Psoas muscle (tissue), 8 donors: ENCODE results near the gene ALDH3A1. TPM values are rescaled to one million over a fixed set of nuclear protein-coding genes. Genes with fewer than 3 reads are reported as not detected.

ENCODE experiments used
- ATAC-seq, 4 donors: fragments of 200-7000 bp; cut with Tn5 transposase; one replicate each; pipeline ENCODE4 v1.9.1; 2020; ENCODE audit warnings: moderate library complexity in 3 of 4, mild to moderate bottlenecking in 2 of 4
- DNase-seq, 2 donors: peaks; one replicate each; pipeline ENCODE4 v3.0.0-alpha.2; 2020
- H3K27ac ChIP-seq: fragments of 200-600 bp; one replicate; pipeline ENCODE4 v1.8.0; 2022
- H3K27me3 ChIP-seq, 3 donors: fragments of 200-600 bp in 1 of 3; one replicate each; pipeline versions ENCODE4 v1.6.1 to v1.8.0; 2013 to 2022; ENCODE audit warnings: low read length in 2 of 3, mild to moderate bottlenecking in 2 of 3, moderate library complexity in 1 of 3; ENCODE audit not compliant: insufficient read depth in 3 of 3
- H3K36me3 ChIP-seq, 2 donors: fragments of 200-600 bp in 1 of 2; one replicate each; pipeline versions ENCODE4 v1.6.1 to v1.8.0; 2013 to 2022; ENCODE audit warnings: low read depth in 1 of 2, mild to moderate bottlenecking in 1 of 2, moderate library complexity in 1 of 2; ENCODE audit not compliant: insufficient read depth in 1 of 2
- H3K4me1 ChIP-seq: fragments of 200-600 bp; one replicate; pipeline ENCODE4 v1.8.0; 2022
- H3K4me3 ChIP-seq: fragments of 200-600 bp; one replicate; pipeline ENCODE4 v1.8.0; 2022; ENCODE audit warnings: mild to moderate bottlenecking
- H3K9me3 ChIP-seq: fragments of 200-600 bp; one replicate; pipeline ENCODE4 v1.8.0; 2022
- WGBS, 3 donors: extraction: QIAGEN DNeasy Blood & Tissue Kit; methylation state at CpG; one replicate each; pipeline versions ENCODE4 v1.1.6 to v1.1.7; 2013; 5-methylcytosine and 5-hydroxymethylcytosine counted together
- intact Hi-C, 2 donors: fragments of 100-400 bp; cut with DNase I; formaldehyde crosslinking; loops; one replicate each; pipeline versions ENCODE4 v1.11.0 to v1.14.2; 2022
- polyA plus RNA-seq, 3 donors: library from polyadenylated mRNA; stranded (reverse); fragments of 200-250 nt; gene quantifications; one replicate each; pipeline ENCODE4 v1.2.3, GENCODE V29; 2013
- total RNA-seq, 4 donors: library from RNA; stranded (reverse); fragmentation: NEBNext Ultra II Directional in 2 of 4; extraction: Animal tissue kit (Norgen Biotek cat#: 25700) in 2 of 4; gene quantifications; one replicate each; pipeline versions ENCODE4 v1.2.1 to v1.2.4, GENCODE V29; 2021 to 2023
- TF ChIP-seq, protein P1 (sequence below): fragments of 200-600 bp; IDR thresholded peaks from one replicate; pipeline ENCODE4 v1.8.0; 2022; ENCODE audit warnings: antibody characterized with exemption
- donor health status: healthy with polysubstance abuse.
- donor health status: DM: no; HTN: no; CAD: no; lungs with moderate emphysema.
- donor health status: Bipolar disorder and iron deficiency.
- donor health status: healthy.
- donor health status: DM: yes; HTN: yes; CAD: no.
- donor health status: DM: no; HTN: no; CAD: no.
- donor health status: DM: no; HTN: no; CAD: no.
- donor health status: DM: yes; HTN: yes; CAD: no.

ALDH3A1 gene
- total and polyA plus RNA-seq, 7 donors: 0.05 to 6.5 (median 0.18) TPM; not detected in 1

DNA sequence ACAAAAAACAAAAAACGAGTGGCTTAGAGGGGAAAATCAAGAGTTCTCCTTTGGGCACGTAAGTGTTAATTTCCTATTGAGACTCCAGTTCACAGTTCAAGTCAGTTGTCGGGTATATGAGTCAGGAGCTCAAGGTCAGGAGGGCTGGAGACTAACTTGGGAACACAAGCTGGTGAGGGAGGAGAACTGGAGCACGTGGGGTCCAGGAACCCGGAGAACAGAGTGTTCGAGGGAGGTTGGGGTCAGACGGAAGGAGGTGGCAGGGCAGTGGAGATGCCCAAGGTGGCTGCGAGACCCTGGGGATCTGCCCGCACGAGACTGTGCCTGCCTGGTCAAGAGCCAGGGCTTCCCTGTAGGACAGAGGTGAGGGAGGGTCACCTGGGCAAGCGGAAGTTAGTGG, 12.0 kb downstream of the ALDH3A1 start:
- TF ChIP-seq, protein P1, sequence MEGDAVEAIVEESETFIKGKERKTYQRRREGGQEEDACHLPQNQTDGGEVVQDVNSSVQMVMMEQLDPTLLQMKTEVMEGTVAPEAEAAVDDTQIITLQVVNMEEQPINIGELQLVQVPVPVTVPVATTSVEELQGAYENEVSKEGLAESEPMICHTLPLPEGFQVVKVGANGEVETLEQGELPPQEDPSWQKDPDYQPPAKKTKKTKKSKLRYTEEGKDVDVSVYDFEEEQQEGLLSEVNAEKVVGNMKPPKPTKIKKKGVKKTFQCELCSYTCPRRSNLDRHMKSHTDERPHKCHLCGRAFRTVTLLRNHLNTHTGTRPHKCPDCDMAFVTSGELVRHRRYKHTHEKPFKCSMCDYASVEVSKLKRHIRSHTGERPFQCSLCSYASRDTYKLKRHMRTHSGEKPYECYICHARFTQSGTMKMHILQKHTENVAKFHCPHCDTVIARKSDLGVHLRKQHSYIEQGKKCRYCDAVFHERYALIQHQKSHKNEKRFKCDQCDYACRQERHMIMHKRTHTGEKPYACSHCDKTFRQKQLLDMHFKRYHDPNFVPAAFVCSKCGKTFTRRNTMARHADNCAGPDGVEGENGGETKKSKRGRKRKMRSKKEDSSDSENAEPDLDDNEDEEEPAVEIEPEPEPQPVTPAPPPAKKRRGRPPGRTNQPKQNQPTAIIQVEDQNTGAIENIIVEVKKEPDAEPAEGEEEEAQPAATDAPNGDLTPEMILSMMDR: no peak
- Histone ChIP-seq H3K4me1 (no peaks in the 10 kb centered on the region), H3K36me3 (no peaks in the 10 kb centered on the region), H3K4me3 (no peak overlapping the region), H3K27me3 (no peaks in the 10 kb centered on the region), H3K27ac (no peak overlapping the region), H3K9me3 (no peaks in the 10 kb centered on the region)
- WGBS, 3 donors: 70 to 74% (median 70%) methylated on average over 11 of the region's 11 CpGs
- no peak for ATAC-seq
- DNase-seq: no peak
- intact Hi-C loops: no loop called here

DNA sequence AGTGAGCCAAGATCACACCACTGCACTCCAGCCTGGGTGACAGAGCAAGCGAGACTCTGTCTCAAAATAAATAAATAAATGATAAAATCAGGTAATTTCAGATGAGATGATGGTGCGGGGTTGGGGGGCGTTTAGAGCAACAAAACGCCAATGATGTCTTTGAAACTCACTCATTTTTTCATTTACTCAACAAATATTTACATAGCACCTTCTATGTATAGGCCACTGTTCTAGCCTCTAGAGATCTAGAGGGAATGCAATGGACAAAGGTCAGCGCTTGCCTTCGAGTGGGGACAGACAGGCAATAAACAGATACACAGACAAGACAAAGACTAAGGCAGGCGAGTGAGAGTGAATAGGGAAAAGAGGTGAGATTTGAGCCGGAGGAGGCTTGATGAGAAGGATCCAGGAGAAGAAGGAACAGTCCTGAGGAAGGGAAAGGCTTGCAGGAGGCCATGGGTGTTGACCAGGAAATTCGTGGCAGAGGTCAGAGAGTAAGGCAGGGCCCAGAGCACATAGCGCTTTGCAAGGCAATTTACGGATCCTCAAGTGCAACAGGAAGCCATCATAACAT, 14.1 kb downstream of the ALDH3A1 start:
- no peaks in the 10 kb centered on the region for H3K9me3 ChIP-seq
- no peaks in the 10 kb centered on the region for H3K27me3 ChIP-seq
- TF ChIP-seq, protein P1: no peak
- H3K4me3 ChIP-seq: no peak overlapping the region
- WGBS, 3 donors: 82 to 91% (median 84%) methylated on average over 11 of the region's 11 CpGs
- intact Hi-C loops: no loop called here
- H3K36me3 ChIP-seq: no peaks in the 10 kb centered on the region
- H3K4me1 ChIP-seq: no peaks in the 10 kb centered on the region
- H3K27ac ChIP-seq: no peak overlapping the region
- DNase-seq (no peak), ATAC-seq (no peak)

DNA sequence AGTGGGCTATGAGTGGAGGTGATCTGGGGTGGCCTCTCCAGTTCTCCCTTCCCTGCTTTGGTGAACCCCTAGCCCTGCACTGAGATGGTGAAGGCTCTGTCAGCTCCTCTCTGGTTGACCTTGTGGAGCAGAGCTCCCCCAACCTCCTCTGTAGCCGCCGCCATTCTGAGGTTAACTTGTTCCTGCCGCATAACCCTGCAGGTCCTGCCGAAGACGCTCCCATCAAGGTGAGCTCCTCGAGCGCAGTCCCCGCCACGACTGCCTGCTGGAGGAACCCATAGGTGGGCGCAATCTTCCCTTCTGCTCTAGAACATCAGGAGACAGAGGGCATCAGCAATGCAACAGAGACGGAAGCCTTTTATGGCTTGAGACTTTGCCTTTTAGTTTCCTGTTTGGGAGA, 16.5 kb downstream of the ALDH3A1 start:
- DNase-seq (no peak), ATAC-seq (no peak)
- intact Hi-C loops: no loop called here
- no peaks in the 10 kb centered on the region for H3K9me3 ChIP-seq
- H3K27me3 ChIP-seq: no peaks in the 10 kb centered on the region
- H3K36me3 ChIP-seq: no peaks in the 10 kb centered on the region
- 95 to 97% (median 97%) methylated on average over 11 of the region's 11 CpGs for WGBS, 3 donors
- TF ChIP-seq, protein P1: no peak
- peaks cover 22% of the 10 kb centered on the region for H3K4me1 ChIP-seq
- H3K4me3 ChIP-seq: no peak overlapping the region
- H3K27ac ChIP-seq: no peak overlapping the region

DNA sequence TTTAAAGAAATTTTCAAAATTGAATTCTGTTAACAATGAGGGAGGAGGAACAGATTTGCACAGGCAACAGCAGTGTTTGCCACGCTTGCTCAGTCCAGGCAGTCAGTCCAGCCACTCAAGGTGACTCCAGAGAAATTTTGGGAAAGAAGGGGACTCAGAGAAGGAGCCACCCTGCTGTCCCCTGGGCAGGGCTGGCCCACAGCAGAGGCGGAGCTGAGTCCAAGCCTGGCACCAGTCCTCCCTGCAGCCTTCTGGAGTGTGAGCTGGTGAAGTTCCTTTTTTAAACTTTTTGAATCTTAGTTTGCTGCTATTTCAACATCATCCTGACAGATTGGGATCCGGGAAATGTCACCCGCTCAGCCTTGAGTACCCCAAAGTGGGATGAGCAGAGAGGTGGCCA, 17.3 kb downstream of the ALDH3A1 start:
- peaks cover 23% of the 10 kb centered on the region for H3K4me1 ChIP-seq
- no peaks in the 10 kb centered on the region for H3K27me3 ChIP-seq
- no peak overlapping the region for H3K27ac ChIP-seq
- intact Hi-C loops: no loop called here
- WGBS, 3 donors: 61 to 71% (median 64%) methylated on average over 4 of the region's 4 CpGs
- no peak overlapping the region for H3K4me3 ChIP-seq
- H3K36me3 ChIP-seq: no peaks in the 10 kb centered on the region
- ATAC-seq (no peak), DNase-seq (no peak)
- H3K9me3 ChIP-seq: no peaks in the 10 kb centered on the region
- TF ChIP-seq, protein P1: no peak

DNA sequence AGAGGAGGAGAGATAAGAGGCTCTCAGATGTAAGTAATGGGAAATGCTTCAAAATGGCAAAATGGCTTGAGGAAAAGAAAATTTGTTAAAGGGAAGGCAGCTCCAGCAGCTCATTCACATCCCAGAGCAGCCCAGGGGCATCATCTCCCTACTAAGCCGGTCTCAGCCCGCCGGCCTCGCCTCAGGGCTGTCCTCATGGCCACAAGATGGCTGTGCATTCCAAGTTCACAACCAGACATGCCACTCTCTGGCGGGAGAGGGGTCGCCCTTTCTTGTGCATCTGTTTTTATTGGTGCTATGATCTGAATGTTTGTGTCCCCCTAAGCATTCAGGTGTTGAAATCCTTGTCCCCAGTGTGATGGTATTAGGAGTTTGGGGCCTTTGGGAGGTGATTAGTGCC, 18.2 kb downstream of the ALDH3A1 start:
- Histone ChIP-seq H3K4me3 (no peak overlapping the region), H3K27ac (peak overlapping the region; percentile 13), H3K9me3 (no peaks in the 10 kb centered on the region), H3K36me3 (no peaks in the 10 kb centered on the region), H3K4me1 (peaks cover 23% of the 10 kb centered on the region), H3K27me3 (no peaks in the 10 kb centered on the region)
- DNase-seq: no peak
- no peak for ATAC-seq
- TF ChIP-seq, protein P1: no peak
- intact Hi-C loops: no loop called here
- 97 to 99% (median 98%) methylated on average over 6 of the region's 6 CpGs for WGBS, 3 donors
